HG02642 (cell line): ENCODE measurements around the gene CABCOCO1.
"Not testable (repeated sequence)": the region's sequence is repeated elsewhere in the genome, so short reads cannot be mapped to it uniquely, and the experiment has no call there.

Source experiments
- ATAC-seq: cut with Tn5 transposase; IDR thresholded peaks from one replicate; pipeline ENCODE4 v1.9.1; 2021; ENCODE audit warnings: mild to moderate bottlenecking; ENCODE audit not compliant: unreplicated experiment, poor library complexity

CABCOCO1 gene

DNA sequence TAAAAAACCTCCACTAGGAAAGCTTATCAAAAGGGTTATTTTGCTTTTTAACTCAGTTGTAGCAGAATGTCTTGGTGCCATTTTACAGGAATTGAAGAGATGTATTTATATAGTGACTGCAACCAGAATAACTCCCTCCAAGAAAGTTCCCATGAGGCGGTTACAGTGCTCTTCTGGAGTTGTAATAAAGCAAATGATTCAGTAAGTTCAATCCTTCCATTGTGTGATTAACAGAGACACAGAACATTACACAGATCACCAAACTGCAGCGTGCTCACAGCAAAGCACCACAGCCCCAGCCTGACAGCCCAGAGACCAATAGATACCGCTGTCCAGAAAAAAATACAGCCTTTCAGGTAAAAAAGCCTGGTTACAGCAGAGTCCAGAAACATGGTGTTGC lies 21.9 kb upstream of the CABCOCO1 start:
- no peak for ATAC-seq

DNA sequence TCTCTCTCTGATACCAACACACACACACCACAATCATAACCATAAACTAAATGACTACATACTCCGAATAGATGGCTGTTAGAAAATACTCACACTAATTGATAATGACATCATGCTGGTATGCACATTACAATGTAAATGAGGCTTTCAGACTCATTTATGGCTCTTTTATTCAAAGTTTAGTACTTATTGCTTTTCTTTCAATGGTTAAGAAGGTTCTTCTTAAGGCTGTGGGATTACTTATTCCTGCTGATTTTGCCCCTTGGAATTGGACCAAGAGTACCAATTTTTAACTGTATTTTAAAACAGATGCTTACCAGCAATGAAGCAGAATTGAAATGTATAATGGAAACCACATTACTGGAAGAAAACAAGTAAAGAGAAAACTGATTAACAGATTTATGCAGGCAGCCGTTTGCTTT lies 20.6 kb upstream of the CABCOCO1 start:
- ATAC-seq: no peak

DNA sequence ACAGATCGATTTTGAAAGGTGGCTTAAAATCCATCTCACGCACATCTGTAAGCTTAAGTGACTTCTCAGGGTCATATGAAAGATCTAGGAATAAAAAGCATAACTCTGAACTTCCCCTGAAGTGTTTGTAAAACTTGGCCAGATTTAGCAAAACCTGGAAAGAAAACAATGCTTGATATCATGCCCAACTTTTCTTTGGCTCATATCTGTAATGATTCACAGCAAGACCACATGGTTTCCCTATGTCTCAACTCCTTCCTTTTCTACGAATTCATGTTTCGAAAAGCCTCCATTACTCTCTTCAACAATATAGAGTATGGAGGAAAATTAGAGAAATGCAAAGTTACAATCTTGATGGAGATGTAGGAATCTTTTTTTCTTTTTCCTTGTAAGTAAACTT lies 20.1 kb upstream of the CABCOCO1 start:
- no peak for ATAC-seq

DNA sequence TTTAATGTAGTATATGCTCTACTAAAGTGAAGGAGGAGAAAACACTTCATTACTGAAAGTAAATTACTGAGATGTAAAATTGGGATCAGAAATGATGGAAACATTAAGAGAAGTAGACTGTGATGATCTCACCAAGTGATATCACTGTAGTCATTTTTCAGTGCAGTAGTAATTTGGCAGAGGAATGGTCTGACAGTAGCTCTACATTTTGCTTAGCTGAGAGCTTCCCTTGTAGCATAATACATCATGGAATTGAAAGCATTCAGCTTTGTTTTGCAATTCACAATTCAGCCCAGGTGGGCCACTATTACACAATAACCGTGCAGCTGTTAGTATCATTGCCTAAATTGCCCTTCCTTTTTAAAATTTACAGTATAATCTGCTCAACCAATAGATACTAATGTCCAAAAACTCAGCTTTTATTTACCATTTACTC lies 19.4 kb upstream of the CABCOCO1 start:
- ATAC-seq: no peak

DNA sequence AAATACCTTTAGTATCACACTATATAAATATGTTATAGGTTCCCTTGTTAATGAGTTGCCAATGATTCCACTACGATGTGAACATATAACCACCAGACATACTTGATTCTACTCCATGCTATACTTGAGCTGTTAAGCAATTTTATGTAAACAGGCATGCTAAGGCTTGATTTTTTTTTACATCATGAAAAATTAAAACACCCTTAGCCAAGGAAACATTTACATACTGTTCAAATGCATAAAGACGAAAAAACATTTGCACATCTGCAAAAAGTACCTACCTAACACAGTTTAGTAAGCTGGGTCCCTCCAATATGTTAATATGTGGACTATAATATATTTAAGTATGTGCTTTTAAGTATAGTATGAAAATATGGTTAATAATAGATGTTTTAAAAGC lies 9.0 kb upstream of the CABCOCO1 start:
- no peak for ATAC-seq

DNA sequence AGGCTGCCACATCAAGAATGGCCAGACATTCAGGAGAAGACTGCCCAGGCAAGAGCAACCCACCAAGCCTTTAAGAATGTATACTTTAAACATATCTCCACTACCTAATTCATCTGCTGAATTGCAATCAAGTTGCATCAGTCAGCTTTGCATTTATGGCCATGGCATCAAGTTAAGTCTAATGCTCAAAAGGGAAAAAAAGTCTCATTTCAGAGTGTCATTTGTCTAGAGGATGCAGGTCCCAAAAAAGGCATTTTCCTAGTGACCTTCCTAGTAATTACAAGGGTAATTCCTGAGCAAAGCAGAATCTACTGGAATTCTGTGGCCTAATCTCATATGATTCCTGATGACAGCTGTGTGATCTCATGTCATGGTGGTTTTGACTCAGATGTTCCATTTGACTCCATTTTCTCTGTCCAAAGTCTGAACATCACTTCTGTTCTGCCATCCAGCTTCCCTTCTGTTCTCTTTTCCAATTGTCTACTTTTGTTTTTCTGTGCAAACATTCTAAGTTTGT lies 7.3 kb upstream of the CABCOCO1 start:
- ATAC-seq: no peak

DNA sequence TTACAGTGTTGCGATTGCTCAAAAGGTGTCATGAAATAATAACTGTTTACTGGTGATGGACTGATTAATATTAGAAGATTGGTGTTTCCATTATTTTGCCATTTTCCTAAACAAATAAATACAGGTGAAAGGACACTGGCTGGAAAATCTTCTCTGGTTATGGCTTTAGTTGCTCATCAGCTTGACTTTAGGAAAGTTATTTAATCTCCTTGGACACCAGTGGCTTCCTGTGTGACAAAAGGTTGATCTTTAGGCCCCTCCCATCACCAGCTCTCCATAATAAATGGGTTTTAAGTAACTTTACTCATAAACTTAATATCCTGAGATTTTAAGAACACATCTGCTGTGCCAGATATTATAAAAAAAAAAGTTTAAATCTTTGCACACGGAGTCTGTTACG lies 737 bp downstream of the CABCOCO1 start:
- no peak for ATAC-seq

DNA sequence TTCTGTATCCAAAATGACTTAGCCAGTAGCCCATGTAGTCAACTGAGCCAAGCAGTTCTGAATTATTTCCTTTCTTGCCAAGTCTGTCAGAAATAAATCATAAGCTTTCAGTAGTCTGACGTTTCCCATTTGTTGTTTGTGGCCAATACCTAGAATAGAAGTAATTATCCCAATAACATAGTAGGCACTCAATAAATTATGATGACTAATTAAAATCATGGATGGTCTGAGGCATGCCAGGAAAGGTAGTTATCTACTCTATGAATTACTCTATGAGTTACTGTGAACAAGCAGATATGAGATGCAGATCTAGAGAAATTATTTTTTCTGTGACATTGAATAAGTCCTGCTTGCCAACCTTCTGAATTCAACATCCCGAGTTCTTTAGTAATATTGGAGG lies 2.3 kb downstream of the CABCOCO1 start:
- no peak for ATAC-seq

DNA sequence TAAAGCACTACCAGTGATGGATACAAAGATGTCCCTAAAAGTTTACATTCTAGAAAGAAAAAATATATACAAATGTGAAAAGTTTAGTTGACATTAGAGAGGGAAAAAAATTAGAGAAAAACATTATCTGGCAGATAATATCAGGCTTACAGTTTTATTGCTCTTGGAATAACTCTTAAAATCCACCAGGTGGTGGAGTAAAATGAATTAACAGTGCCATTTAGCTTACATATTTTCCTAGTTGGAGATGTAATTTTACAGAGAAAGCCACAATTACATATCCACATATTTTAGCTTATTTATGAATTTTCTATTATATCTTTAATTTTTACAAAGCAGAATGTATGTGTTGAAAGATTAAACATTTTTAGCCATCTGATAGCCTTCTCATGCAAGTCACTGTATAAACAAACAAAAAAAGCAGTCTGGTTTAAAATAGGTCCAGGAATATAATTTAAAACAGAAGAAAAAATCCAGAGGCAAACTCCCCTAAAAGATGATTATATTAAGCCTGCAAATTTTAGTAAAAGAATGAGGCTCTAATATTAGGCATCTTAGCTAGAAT lies 6.5 kb downstream of the CABCOCO1 start:
- no peak for ATAC-seq

DNA sequence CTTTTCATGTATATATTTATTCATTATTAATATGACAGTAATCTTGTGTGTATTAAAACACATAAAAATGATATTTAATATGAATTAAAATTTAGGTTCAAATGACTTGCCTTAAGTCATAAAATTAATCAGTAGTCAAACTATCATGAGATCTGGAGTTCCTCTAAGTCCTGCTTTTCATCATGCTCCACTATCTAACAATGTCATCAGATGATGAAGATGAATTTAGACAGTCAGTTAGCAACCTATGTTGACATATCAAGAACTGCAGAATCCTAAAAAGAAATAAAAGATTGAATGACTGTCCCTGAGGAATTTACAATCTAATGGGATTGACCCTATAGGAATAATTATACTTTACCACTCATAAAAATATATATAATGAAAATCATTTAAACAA lies 7.1 kb downstream of the CABCOCO1 start:
- ATAC-seq: no peak

DNA sequence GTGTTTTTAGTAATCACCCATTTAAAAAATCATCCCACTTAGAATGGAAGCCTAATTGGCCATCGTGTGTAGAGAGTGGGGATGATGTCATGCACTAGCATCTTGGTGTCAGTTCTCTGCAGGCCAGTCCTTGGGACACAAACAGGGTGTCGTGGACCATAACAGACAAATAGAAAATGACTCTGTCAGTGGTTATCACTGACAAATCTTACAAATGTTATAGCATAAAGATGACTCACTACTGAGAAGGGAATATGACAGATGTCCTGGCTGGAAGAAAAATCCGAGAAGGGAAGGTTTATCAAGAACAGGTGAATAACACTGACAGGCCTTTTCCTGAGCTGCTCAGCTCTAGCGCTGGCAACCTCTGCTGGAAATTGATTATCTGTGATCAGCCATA lies 10.6 kb downstream of the CABCOCO1 start:
- ATAC-seq: no peak

DNA sequence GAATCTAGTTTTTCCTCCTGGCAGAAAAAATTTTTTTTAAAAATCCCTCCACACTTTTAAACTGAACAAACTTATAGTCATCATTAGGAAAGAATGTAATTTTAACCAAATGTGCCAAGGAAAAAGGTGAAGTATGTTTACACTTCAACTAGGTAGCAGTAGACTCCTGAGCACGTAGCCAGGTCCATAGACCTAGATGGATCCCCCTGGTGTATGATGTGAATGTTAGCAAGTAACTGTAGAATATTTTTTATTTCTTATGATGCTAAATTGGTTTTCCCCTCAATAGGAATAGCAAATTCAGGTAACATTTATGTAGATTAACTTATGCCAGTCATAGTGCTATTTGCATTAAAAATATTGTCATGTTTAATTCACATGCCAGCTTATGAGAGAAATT lies 19.6 kb downstream of the CABCOCO1 start:
- no peak for ATAC-seq

DNA sequence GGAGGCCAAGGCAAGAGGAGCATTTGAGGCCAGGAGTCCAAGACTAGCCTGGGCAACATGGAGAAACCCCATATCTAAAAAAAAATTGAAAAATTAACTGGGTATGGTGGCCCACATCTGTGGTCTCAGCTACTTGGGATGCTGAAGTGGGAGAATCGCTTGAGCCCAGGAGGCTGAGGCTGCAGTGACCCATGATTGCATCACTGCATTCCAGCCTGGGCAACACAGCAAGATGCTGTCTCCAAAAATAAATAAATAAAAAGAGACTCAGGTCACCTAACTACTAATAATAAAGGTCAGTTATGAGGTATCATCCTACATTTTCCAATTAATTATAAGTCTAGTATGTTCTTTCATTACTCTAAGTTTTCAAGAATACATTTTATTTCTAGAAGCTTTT lies 20.6 kb downstream of the CABCOCO1 start:
- no peak for ATAC-seq

DNA sequence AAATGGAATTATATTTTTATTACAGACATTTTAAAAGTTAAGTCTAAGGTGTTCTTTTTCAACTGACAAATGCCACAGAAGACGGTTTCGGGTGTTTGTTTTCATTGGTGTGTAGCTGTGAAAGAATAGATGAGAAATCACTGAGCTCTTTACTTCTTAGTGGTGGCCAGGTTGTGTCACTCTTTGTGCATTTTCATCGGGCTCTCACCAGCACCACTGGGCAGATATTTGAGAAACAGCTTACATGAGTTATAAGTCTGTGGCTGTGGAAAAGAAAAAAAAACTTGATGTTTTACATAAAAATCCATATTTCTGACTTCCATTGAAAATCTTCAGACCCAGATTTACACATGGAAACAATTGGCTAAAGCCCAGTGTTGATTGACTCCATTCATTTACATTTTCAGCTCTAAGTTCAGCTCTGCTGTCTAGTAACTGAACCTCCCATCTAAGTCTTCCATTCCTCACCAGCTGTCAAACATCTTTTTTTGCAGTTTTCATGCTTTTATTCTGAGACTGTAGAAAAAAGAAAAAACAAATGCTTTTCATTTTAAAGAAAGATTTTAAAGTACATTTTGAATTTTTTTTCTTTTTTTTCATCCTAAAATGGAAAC lies 22.3 kb downstream of the CABCOCO1 start:
- no peak for ATAC-seq

DNA sequence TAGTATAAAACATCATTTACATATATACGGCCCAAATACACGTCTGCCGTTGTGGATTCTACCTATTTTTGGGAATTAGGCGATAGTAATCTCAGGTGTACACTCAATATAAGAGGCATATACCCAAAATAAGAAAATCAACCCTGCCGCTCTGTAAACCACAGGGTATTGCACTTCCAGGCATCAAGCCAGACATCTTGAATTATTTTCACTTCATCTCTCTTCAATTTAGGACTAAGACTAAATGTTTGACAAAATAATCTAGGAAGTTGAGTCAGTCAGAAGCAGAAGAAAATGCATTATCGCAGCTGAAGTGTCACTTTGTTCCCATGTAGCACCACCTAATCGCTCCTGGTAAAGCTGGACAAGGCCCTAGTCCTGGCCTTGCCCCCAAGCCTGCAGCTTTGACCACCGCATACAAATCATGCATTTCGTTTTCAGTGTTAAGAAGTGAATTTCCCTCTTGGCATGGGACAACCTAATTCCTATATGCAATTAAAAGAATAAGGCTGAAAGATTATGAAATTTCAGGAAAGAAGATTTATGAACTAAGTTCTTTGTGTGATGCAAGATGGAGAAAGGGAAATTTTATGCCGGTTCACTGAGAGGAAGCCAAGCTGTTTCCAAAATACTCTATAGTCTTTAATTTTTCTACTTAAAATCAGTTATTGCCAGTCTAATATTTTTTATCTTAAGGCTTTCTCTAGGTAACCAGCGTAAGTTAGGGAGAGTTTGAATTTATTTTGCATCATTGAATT lies 26.0 kb downstream of the CABCOCO1 start:
- no peak for ATAC-seq

DNA sequence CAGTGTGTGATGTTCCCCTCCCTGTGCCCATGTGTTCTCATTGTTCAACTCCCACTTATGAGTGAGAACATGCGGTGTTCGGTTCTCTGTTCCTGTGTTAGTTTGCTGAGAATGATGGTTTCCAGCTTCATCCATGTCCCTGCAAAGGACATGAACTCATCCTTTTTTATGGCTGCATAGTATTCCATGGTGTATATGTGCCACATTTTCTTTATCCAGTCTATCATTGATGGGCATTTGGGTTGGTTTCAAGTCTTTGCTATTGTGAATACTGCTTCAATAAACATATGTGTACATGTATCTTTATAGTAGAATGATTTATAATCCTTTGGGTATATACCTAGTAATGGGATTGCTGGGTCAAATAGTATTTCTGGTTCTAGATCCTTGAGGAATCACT lies 28.9 kb downstream of the CABCOCO1 start:
- ATAC-seq: not testable (repeated sequence)

DNA sequence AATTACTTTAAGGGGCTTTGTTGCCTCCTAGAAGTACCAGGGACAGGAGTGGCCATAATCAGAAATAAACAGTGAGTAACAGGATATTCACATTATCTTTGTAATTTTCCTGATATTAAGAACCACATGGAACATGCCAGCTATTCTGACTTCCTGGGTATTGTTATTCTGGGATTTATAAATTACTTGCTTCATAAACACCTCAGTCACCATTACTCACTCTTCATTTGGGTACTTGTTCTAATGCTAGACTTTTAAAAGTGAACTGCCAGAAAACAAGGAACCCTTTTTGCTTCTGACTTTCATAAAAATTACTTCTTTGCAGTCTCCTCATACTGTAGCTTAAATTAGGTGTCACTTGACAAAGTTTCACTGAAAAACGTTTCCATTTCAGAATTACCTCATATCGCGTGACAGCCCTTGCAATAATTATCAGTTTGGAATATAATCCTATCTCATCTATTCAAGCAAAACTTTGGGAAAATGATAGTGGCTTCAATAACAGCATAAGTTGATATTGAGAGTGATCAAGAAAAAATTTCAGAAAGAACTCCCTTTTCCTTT lies 29.8 kb downstream of the CABCOCO1 start:
- no peak for ATAC-seq

DNA sequence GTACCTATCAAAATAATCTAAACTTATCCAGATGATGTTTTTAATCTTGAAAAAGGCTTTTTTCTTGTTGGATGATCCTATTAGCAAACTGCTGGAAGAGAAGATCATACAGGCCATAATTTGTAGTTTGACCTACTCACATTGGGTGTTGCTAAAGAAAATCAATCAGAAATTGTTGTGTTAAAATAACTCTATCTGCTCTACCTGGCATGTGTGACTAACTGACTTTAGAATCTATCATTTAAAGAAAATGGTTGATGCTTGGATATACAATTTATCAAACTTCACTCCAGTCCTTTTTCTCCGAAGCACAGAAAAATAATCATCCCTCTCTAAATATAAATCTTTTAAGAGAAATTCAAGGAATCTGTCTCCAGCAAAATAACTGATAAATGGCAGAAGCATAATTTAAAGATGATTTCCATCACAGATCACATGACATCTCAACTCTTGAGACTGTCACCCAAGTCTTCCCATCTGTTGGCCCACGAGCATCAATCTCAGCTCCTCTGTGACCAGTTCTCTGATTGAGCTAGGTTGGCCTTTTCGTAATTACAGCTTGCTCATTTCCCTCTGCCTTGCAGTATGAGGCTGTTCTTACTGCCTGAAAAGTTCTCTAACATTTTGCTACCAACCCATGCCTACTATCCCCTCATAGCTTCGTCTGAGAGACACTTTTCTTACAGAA lies 36.4 kb downstream of the CABCOCO1 start:
- no peak for ATAC-seq

DNA sequence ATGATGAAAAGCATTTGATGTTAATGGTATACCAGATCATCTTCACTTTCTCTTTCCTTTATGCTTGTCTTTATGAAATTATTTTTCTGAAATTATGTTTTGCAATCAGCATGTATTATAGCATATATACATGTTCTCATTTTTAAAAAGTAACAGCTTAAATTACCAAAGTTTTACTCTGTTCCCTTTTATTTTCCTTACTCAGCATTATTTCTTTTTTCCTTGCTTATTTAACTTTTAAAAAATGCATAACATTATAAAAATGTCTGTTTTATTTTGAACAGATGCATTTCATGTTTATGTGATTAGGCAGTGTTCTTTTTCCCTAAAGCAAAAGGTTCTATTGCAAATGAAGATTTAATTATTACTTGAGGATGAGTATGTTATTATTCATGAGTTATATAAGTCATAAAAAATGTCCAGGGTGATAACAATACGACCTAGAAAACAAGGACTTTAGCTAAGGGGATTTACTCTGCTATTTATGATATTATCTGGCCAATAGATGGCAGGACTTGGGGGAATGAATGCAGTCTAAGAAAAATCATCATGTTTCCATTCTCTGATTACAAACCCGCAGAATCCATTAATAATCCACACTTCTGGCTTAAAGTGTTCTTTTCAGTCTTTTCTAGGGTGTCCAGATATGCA lies 38.5 kb downstream of the CABCOCO1 start:
- no peak for ATAC-seq

DNA sequence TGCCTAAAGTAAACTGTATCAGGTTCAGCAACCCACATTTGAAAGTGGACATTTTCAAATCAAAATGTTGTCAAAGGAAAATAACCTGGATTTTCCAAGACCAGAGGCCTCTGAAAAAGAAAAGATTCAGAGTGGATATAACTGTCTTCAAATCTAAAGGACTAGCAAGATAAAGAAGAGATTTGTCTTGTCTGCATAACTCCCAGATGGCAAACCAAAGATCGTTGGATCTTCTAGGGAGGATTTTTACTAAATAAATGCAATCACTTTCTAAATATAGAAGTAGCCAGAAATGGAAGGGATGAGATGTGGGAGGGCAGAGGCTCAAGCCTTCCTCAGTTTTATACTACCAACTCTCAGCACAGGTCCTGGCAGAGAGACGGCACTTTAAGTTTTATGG lies 39.0 kb downstream of the CABCOCO1 start:
- ATAC-seq: no peak
